ENCODE measurements around the gene MAPK8.
A peak's percentile ranks its signal among the peaks of the same experiment; 100 is the strongest.
"Not testable (repeated sequence)": the region's sequence is repeated elsewhere in the genome, so short reads cannot be mapped to it uniquely, and the experiment has no call there.

The MAPK8 gene

GRCh38 chr10:48306265-48306869, at the start of gene MAPK8:
Gene MAPK8, plus strand, starts transcription at chr10:48306677. Its CDS starts 94,984 bp downstream, at chr10:48401661.
- peak; percentile 94 for DNase-seq

- DNase-seq, result no peak
Measured at GRCh38 chr10:48257407-48257961, 49.0 kb upstream of the MAPK8 start.

GRCh38 chr10:48258105-48258504, 48.4 kb upstream of the MAPK8 start:
- DNase-seq, result no peak

- DNase-seq, result peak; percentile 57
Measured at GRCh38 chr10:48266528-48266927, 39.9 kb upstream of the MAPK8 start.

GRCh38 chr10:48271047-48271730, 35.3 kb upstream of the MAPK8 start:
- no peak for DNase-seq

- no peak for DNase-seq
Measured at GRCh38 chr10:48272682-48273081, 33.8 kb upstream of the MAPK8 start.

- DNase-seq, result no peak
Measured at GRCh38 chr10:48273741-48274140, 32.7 kb upstream of the MAPK8 start.

- no peak for DNase-seq
Measured at GRCh38 chr10:48274636-48275035, 31.8 kb upstream of the MAPK8 start, which contains the start of gene FRMPD2. Gene FRMPD2, minus strand, starts transcription at chr10:48274696. Its CDS starts 129 bp downstream, at chr10:48274567.

- DNase-seq, result no peak
Measured at GRCh38 chr10:48277093-48277492, 29.4 kb upstream of the MAPK8 start.

- no peak for DNase-seq
Measured at GRCh38 chr10:48279081-48279751, 27.3 kb upstream of the MAPK8 start.

- DNase-seq, result not testable (repeated sequence)
Measured at GRCh38 chr10:48281697-48282096, 24.8 kb upstream of the MAPK8 start.

- DNase-seq, result no peak
Measured at GRCh38 chr10:48282829-48283228, 23.6 kb upstream of the MAPK8 start.

- DNase-seq, result no peak
Measured at GRCh38 chr10:48284002-48284546, 22.4 kb upstream of the MAPK8 start.

- no peak for DNase-seq
Measured at GRCh38 chr10:48284811-48285210, 21.7 kb upstream of the MAPK8 start.

GRCh38 chr10:48285710-48286109, 20.8 kb upstream of the MAPK8 start:
- no peak for DNase-seq

GRCh38 chr10:48286356-48286755, 20.1 kb upstream of the MAPK8 start:
- no peak for DNase-seq

- no peak for DNase-seq
Measured at GRCh38 chr10:48287417-48288391, 18.8 kb upstream of the MAPK8 start.

GRCh38 chr10:48288661-48289060, 17.8 kb upstream of the MAPK8 start:
- DNase-seq, result no peak

GRCh38 chr10:48289501-48290238, 16.8 kb upstream of the MAPK8 start:
- peak; percentile 73 for DNase-seq

GRCh38 chr10:48290286-48290685, 16.2 kb upstream of the MAPK8 start:
- no peak for DNase-seq

- no peak for DNase-seq
Measured at GRCh38 chr10:48291190-48291589, 15.3 kb upstream of the MAPK8 start.
